GM13976 (cell line): Measurements from ENCODE around the gene SLC25A36.
"Not testable (repeated sequence)": the region's sequence is repeated elsewhere in the genome, so short reads cannot be mapped to it uniquely, and the experiment has no call there.

ENCODE experiments used
- DNase-seq: peaks from one replicate; pipeline ENCODE4 v3.0.0; 2012; ENCODE audit warnings: low spot score
- in situ Hi-C: fragments of 300-500 bp; cut with MboI; formaldehyde crosslinking; loops from one replicate; pipeline ENCODE4 v1.12.0; 2022; ENCODE audit warnings: low sequenced_read_pairs, mixed read lengths, inconsistent platforms; ENCODE audit not compliant: unreplicated experiment
- TF ChIP-seq, protein P1 (sequence below): IDR thresholded peaks from 2 replicates; pipeline ENCODE4 v1.5.1; 2012; ENCODE audit warnings: borderline replicate concordance, mild to moderate bottlenecking; ENCODE audit not compliant: insufficient read depth; ENCODE audit errors: extremely low read depth, missing control alignments, control extremely low read depth

Gene SLC25A36

DNA sequence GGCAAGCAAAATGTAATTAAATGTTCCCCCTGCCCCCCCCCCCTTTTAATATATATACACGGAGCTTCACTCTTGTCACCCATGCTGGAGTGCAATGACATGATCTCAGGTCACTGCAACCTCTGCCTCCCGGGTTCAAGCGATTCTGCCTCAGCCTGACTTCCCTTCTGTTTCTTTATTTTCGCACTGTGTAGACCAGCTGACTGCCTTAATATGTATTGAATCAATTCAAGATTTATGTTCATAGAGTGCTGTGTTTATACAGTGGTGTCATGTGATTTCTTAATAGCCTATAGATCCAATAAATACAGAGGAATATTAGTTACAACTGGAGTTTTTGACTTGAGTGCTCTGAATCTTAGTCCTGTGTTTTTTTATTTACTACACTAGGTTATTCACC, 39.0 kb downstream of the SLC25A36 start:
- in situ Hi-C loops = no loop called here
- no peak for DNase-seq

DNA sequence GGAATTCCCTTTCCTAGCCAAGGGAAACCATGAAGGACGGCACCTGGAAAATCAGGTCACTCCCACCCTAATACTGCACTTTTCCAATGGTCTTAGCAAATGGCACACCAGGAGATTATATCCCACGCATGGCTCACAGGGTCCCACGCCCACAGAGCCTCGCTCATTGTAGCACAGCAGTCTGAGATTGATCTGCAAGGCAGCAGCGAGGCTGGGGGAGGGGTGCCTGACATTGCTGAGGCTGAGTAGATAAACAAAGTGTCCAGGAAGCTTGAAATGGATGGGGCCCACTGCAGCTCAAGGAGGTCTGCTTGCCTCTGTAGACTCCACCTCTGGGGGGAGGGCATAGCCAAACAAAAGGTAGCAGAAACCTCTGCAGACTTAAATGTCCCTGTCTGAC, 46.2 kb downstream of the SLC25A36 start:
- DNase-seq, in situ Hi-C loops: not testable (repeated sequence)

More for the DNA sequence above, 39.0 kb downstream of the SLC25A36 start:
- TF ChIP-seq, protein P1, sequence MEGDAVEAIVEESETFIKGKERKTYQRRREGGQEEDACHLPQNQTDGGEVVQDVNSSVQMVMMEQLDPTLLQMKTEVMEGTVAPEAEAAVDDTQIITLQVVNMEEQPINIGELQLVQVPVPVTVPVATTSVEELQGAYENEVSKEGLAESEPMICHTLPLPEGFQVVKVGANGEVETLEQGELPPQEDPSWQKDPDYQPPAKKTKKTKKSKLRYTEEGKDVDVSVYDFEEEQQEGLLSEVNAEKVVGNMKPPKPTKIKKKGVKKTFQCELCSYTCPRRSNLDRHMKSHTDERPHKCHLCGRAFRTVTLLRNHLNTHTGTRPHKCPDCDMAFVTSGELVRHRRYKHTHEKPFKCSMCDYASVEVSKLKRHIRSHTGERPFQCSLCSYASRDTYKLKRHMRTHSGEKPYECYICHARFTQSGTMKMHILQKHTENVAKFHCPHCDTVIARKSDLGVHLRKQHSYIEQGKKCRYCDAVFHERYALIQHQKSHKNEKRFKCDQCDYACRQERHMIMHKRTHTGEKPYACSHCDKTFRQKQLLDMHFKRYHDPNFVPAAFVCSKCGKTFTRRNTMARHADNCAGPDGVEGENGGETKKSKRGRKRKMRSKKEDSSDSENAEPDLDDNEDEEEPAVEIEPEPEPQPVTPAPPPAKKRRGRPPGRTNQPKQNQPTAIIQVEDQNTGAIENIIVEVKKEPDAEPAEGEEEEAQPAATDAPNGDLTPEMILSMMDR = no peak

DNA sequence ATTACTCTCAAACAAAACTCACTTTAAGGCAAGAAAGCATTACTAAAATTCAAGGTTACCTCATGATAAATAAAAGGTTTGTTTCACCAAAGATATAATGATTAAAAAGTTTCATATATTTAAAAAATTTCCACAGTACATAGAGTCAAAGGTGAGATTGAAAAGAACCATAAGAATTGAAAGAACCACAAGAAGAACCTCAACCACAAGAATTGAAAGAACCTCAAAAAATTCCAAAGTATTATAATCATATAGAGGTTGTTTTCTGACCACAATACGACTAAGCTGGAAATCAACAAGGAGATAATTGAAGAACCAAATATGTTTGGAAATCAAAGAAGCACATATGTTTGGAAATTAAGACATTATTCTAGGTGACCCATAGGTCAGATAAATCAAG, 52.7 kb downstream of the SLC25A36 start:
- TF ChIP-seq, protein P1 = no peak
- DNase-seq = no peak
- in situ Hi-C loops = no loop called here

DNA sequence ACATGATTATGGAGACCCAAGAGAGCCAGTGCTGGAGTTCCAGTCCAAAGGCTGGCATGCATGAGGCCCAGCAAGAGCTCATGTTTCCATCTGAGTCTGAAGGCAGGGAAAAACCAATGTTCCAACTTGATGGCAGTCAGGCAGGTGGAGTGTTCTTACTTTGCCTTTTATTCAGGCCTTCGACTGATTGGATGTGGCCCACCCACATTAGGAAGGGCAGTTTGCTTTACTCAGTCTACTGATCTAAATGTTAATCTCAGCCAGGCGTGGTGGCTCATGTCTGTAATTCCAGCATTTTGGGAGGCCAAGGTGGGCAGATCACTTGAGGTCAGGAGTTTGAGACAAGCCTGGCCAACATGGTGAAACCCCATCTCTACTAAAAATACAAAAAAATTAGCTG, 53.2 kb downstream of the SLC25A36 start:
- in situ Hi-C loops, DNase-seq: not testable (repeated sequence)

DNA sequence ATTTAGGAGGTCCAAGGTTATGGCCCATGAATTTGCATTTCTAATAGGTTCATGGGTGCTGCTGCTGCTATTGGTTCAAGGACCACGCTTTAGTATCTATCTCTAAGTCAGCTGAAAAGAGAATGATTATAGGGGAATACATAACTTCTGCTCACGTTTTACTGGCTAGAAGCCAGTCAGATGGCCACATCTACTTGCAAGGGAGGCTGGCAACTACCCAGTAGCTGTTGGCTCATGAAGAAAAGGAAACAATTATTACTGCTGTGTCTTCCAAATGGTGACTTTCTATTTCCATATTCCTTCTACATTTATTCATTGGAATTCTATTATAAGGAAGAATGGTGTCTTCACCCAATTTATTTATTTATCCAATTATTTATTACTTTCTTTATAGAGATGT, 54.2 kb downstream of the SLC25A36 start:
- no peak for DNase-seq
- in situ Hi-C loops = no loop called here
- TF ChIP-seq, protein P1 = no peak

DNA sequence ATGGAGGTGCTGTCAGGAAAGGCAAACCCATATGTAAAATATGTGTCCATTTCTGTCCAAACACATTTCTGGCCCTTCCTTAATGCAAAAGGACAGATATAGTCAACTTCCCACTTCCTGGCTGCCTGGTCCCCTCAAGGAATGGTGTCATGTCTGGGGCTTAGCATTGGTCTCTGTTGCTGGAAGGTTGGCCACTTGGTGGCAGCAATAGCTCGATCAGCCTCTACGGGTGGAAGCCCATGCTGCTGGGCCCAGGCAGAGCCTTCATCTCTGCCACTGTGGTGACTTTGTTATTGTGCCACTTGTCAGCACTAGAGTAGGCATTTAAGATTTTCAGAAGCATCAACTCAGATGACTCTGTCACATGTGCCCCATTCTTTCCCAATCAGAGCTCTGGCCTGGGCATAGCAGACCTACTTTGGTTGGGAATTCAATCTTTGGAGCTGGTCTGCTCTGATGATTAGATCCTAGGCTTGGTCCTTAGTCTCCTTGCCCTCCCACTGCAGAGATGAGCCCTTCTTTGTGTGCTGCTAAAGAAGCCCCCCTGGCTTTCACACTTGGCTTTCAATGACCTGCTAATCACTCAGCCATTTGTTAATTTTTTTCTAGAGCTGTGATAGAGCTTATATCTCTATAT, 58.5 kb downstream of the SLC25A36 start:
- in situ Hi-C loops = loop anchor here (10.0 kb wide), 1 partner anchor 115 kb away; no protein-coding TSS in a partner anchor
- peak; percentile 43 for DNase-seq
- TF ChIP-seq, protein P1 = peak; percentile 80

DNA sequence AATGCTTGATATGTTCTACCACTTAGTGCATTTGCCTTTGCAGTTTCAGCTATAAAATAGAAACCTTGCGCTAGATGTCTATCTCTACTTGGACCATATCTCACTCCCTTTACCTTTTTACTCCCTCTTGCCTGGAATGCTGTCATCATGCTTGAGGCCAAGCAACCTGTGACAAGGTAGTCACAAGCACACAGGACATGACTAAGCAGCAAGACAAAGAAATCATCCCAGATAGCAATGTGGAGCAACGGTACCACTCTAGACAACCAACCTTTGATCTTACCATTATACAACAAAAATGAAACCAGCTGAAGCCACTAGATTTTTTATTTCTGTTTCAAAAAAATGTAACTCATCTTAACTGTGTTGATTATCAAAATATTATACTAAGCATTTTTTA, 59.0 kb downstream of the SLC25A36 start:
- in situ Hi-C loops = loop anchor here (10.0 kb wide), 1 partner anchor 114 kb away; no protein-coding TSS in a partner anchor
- TF ChIP-seq, protein P1 = no peak
- DNase-seq = no peak

DNA sequence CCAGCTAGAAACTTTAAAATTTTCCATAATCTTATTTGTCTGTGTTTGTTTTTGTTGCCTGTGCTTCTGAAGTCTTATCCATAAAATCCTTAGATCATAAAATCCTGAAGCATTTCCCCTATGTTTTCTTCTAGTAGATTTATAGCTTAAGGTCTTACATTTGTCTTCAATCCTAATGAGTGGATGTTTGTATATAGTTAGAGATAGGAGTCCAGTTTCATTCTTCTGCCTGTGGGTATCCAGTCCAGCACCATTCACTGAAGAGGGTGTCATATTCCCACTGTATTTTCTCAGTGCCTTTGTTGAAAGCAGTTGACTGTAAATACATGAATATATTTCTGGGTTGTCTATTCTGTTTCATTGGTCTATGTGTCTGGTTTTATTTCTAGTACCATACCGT, 64.7 kb downstream of the SLC25A36 start:
- TF ChIP-seq, protein P1 = no peak
- no peak for DNase-seq
- in situ Hi-C loops = loop anchor here (10.0 kb wide), 1 partner anchor 108 kb away; no protein-coding TSS in a partner anchor
